ENCODE data around the gene STX11. TPM values are rescaled to one million over a fixed set of nuclear protein-coding genes. Genes with fewer than 3 reads are reported as not detected.

STX11 gene
- total and polyA plus RNA-seq, 10 of the 15 experiments (the other 5 are each of a cell fraction or from before 2014, with no cell fraction given), result 0.66 to 38.1 (median 19.8) TPM

GRCh38 chr6:144197919-144198318, 47.6 kb downstream of the STX11 start:
- H3K36me3 ChIP-seq (ENCODE audit: control insufficient read depth in 2 of 2, insufficient read depth in 2 of 2, low read length in 1 of 2), result no peaks in the 10 kb centered on the region
- no peak for TF ChIP-seq RBBP5 (conservative IDR thresholded peaks at IDR 0.05)
- no peak for TF ChIP-seq ATF2 (IDR thresholded peaks at IDR 0.05; ENCODE audit: low read length)
- no peak for TF ChIP-seq TARDBP (IDR thresholded peaks at IDR 0.05; ENCODE audit: borderline replicate concordance)
- TF ChIP-seq ETV6 (conservative IDR thresholded peaks at IDR 0.05 in 1 of 2, IDR thresholded peaks at IDR 0.05 in 1 of 2; ENCODE audit: borderline replicate concordance in 1 of 2, low read depth in 1 of 2), result no peak
- no peak for TF ChIP-seq POLR2AphosphoS2 (IDR thresholded peaks at IDR 0.05; ENCODE audit: low read depth, low read length)
- TF ChIP-seq, protein P1, sequence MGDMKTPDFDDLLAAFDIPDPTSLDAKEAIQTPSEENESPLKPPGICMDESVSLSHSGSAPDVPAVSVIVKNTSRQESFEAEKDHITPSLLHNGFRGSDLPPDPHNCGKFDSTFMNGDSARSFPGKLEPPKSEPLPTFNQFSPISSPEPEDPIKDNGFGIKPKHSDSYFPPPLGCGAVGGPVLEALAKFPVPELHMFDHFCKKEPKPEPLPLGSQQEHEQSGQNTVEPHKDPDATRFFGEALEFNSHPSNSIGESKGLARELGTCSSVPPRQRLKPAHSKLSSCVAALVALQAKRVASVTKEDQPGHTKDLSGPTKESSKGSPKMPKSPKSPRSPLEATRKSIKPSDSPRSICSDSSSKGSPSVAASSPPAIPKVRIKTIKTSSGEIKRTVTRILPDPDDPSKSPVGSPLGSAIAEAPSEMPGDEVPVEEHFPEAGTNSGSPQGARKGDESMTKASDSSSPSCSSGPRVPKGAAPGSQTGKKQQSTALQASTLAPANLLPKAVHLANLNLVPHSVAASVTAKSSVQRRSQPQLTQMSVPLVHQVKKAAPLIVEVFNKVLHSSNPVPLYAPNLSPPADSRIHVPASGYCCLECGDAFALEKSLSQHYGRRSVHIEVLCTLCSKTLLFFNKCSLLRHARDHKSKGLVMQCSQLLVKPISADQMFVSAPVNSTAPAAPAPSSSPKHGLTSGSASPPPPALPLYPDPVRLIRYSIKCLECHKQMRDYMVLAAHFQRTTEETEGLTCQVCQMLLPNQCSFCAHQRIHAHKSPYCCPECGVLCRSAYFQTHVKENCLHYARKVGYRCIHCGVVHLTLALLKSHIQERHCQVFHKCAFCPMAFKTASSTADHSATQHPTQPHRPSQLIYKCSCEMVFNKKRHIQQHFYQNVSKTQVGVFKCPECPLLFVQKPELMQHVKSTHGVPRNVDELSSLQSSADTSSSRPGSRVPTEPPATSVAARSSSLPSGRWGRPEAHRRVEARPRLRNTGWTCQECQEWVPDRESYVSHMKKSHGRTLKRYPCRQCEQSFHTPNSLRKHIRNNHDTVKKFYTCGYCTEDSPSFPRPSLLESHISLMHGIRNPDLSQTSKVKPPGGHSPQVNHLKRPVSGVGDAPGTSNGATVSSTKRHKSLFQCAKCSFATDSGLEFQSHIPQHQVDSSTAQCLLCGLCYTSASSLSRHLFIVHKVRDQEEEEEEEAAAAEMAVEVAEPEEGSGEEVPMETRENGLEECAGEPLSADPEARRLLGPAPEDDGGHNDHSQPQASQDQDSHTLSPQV (IDR thresholded peaks at IDR 0.05), result no peak
- no peak for TF ChIP-seq BMI1 (IDR thresholded peaks at IDR 0.05; ENCODE audit: borderline replicate concordance)
- no peak for TF ChIP-seq SPI1 (IDR thresholded peaks at IDR 0.05; ENCODE audit: borderline replicate concordance, insufficient read depth, low read depth, low read length)
- TF ChIP-seq YBX1 (IDR thresholded peaks at IDR 0.05), result no peak
- TF ChIP-seq MEF2B (IDR thresholded peaks at IDR 0.05; ENCODE audit: partially characterized antibody, poor library complexity, severe bottlenecking), result no peak
- no peak for TF ChIP-seq CTCF (IDR thresholded peaks at IDR 0.05 in 2 of 3, conservative IDR thresholded peaks at IDR 0.05 in 1 of 3; ENCODE audit: control insufficient read depth in 2 of 3, extremely low read depth in 1 of 3, insufficient read depth in 1 of 3, low read depth in 3 of 3, low read length in 3 of 3)
- TF ChIP-seq CBX3 (IDR thresholded peaks at IDR 0.05; ENCODE audit: borderline replicate concordance, low read depth), result no peak
- ATAC-seq (no peak), FAIRE-seq (no peak), DNase-seq (ENCODE audit: low read depth, low spot score) (no peak)
- WGBS (ENCODE audit: insufficient coverage, insufficient replicate concordance, low lambda C conversion rate, missing lambda C conversion rate), result 85% methylated on average over 3 of the region's 3 CpGs
- H3K4me2 ChIP-seq (ENCODE audit: control insufficient read depth, insufficient read depth), result no peak overlapping the region
- no peak overlapping the region for H3K27ac ChIP-seq (ENCODE audit: control insufficient read depth, insufficient read depth)
- ChIA-PET CTCF (no interaction called here), POLR2A (no interaction called here), RAD21 (ENCODE audit: unreplicated experiment) (no interaction called here), SMC1A (ENCODE audit: uncharacterized antibody, unreplicated experiment) (no interaction called here)
- no peak overlapping the region for H3K9ac ChIP-seq (ENCODE audit: control insufficient read depth, insufficient read depth, low read length)
- BruUV-seq (replicated peaks), result no TSS peak
- H3K27me3 ChIP-seq (replicated peaks in 1 of 2; ENCODE audit: control insufficient read depth in 2 of 2, insufficient read depth in 2 of 2, low read length in 1 of 2), result no peaks in the 10 kb centered on the region
- in situ Hi-C loops (cut with MboI) (no loop called here), intact Hi-C loops (cut with micrococcal nuclease; ENCODE audit: unreplicated experiment) (no loop called here)
- no peaks in the 10 kb centered on the region for H3K4me1 ChIP-seq (ENCODE audit: control insufficient read depth, insufficient read depth, low read length)
- no peak overlapping the region for H2AFZ ChIP-seq (ENCODE audit: control insufficient read depth, low read depth, low read length)
- H3K79me2 ChIP-seq (ENCODE audit: control insufficient read depth, insufficient read depth, low read length), result no peaks in the 10 kb centered on the region
- H3K4me3 ChIP-seq, result no peak overlapping the region
- H4K20me1 ChIP-seq (ENCODE audit: control insufficient read depth, insufficient read depth), result no peaks in the 10 kb centered on the region
- H3K9me3 ChIP-seq (replicated peaks; ENCODE audit: control insufficient read depth, insufficient read depth, low read length), result peaks cover 14% of the 10 kb centered on the region

Measured in GM12878 (cell line).